22Rv1 (cell line): ENCODE results near the gene PWWP2B.
A peak's percentile ranks its signal among the peaks of the same experiment; 100 is the strongest.

Source experiments
- H3K27ac ChIP-seq: fragments of 450-650 bp; 2 replicates; pipeline ENCODE4 v1.5.1; 2017
- ZFX ChIP-seq: fragments of 450-650 bp; IDR thresholded peaks from 2 replicates; pipeline ENCODE4 v1.6.1; 2017; ENCODE audit warnings: antibody characterized with exemption, borderline replicate concordance
- TF ChIP-seq, protein P1 (sequence below): fragments of 450-650 bp; IDR thresholded peaks from 2 replicates; pipeline ENCODE4 v1.5.1; 2017; ENCODE audit warnings: mild to moderate bottlenecking

PWWP2B gene

DNA sequence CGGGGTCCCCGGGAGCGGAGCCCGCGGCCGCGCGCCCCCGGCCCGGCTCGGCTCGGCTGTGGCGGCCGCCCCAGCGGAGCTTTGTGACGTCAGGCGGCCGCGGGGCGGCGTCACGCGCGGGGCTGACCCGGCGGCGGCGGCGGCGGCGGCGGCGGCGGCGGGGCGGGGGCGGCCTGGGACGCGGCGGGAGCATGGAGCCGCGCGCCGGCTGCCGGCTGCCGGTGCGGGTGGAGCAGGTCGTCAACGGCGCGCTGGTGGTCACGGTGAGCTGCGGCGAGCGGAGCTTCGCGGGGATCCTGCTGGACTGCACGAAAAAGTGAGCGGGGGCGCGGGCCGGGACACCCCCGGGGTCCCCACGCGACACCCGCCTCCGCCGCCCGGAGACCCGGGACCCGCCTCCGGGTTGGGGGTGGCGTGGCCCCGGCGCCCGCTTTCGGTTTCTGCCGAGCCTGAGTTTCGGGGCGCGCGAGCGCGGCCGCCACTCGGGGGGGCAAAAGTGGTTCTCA is at the start of gene PWWP2B:
PWWP2B (plus strand) TSS at position 165 of the 506 bp plus-strand sequence; CDS start at position 192, 27 bp downstream.
- H3K27ac ChIP-seq: peak within 1 kb of the TSS; percentile 69

DNA sequence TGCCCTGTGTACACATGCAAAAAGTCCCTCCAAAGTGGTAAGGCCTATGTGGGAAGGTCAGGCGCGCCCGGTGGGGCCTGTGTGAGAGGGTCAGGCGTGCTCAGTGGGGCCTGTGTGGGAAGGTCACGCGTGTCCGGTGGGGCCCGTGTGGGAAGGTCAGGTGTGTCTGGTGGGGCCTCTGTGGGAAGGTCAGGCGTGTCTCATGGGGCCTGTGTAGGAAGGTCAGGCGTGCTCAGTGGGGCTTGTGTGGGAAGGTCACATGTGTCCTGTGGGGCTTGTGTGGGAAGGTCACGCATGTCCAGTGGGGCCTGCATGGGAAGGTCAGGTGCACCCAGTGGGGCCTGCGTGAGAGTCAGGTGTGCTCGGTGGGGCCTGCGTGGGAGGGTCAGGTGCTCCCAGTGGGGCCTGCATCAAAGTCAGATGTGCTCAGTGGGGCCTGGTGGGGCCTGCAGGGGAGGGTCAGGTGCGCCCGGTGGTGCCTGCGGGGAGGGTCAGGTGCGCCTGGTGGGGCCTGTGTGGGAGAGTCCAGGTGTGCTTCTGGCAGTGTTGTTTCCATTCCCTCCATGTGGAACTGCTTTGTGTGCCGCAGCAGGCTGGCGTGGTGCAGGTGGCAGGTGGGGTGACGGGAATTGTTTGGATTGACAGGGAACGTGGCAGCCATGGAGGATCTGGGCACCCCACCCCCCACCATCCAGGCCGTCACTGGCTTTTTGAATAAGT is 49.6 kb upstream of the PWWP2B start:
- no peak overlapping the region for H3K27ac ChIP-seq
- TF ChIP-seq, protein P1, sequence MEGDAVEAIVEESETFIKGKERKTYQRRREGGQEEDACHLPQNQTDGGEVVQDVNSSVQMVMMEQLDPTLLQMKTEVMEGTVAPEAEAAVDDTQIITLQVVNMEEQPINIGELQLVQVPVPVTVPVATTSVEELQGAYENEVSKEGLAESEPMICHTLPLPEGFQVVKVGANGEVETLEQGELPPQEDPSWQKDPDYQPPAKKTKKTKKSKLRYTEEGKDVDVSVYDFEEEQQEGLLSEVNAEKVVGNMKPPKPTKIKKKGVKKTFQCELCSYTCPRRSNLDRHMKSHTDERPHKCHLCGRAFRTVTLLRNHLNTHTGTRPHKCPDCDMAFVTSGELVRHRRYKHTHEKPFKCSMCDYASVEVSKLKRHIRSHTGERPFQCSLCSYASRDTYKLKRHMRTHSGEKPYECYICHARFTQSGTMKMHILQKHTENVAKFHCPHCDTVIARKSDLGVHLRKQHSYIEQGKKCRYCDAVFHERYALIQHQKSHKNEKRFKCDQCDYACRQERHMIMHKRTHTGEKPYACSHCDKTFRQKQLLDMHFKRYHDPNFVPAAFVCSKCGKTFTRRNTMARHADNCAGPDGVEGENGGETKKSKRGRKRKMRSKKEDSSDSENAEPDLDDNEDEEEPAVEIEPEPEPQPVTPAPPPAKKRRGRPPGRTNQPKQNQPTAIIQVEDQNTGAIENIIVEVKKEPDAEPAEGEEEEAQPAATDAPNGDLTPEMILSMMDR: no peak
- no peak for TF ChIP-seq ZFX

More for the DNA sequence above, at the start of gene PWWP2B:
- no peak for TF ChIP-seq ZFX
- TF ChIP-seq, protein P1: no peak

DNA sequence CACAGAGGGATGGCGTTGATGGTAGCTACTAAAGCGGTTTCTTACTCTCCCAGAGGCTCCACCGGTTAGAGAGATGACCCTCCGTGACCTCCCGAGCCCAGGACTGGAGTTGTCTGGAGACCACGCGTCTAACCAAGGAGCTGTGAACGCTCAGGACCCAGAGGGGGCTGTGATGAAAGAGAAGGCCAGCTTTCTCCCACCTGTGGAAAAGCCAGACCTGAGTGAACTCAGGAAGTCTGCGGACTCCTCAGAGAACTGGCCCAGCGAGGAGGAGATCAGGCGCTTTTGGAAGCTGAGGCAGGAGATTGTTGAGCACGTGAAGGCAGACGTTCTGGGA is 49.1 kb upstream of the PWWP2B start:
- no peak overlapping the region for H3K27ac ChIP-seq
- no peak for TF ChIP-seq ZFX
- TF ChIP-seq, protein P1: no peak

DNA sequence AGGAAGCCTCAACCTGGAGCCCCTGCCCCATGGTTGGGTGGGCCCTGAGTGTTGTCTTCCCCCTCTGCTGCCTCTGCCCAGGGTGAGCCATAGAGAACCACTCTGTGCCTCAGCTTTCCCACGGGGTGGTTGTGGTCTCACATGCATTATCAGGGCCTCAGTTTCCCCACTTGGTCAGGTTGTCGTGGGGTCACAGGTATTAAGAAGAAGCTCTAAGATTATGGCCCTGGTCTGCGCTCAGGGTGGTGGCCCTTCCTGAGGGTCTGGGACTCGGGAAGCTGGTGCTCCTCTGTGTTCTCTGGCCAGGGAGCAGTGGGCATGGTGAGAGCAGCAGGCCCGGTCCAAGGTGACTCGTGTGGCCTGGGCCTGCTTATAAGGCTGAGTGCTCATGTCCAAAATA is 47.2 kb upstream of the PWWP2B start:
- H3K27ac ChIP-seq: no peak overlapping the region
- TF ChIP-seq ZFX: no peak
- TF ChIP-seq, protein P1: no peak

DNA sequence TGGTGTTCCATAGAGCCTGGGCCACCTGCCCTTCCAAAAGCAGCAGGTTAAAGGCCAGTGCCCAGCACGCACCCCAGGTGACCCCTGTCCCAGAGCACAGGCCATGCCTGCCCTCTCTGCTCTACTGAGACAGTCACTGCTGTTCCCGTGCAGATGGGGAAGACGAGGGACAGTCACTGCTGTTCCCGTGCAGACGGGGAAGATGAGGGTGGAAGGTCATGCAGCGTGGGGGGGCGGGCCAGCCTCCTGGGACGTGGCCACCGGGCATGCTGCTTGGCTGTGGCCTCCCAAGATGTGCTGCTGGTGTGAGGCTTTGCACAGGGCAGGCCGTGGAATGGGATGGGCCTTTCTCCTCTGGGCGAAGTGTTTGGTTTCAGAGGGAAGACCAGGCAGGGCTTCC is 46.6 kb upstream of the PWWP2B start:
- H3K27ac ChIP-seq: no peak overlapping the region
- TF ChIP-seq, protein P1: no peak
- TF ChIP-seq ZFX: no peak

DNA sequence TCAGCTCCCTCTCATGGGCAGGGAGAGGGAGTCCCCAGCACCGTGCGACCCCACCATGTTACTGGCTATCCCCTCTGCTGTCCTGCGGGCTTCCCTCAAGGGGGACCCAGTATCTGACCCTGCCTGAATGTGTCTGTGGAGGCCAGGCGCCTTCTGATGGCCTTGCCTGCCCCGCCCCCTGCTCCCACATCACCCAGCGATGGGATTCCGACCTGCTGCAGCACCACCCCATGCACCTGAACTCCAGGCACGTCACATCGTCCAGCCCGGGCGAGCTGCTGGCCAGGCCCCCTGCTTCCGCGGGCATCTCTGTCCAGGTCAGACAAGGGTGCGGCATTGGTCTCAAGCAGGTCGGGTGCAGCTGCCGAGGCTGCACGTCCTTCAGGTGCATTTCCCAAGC is 46.1 kb upstream of the PWWP2B start:
- no peak overlapping the region for H3K27ac ChIP-seq
- TF ChIP-seq ZFX: no peak
- TF ChIP-seq, protein P1: no peak

DNA sequence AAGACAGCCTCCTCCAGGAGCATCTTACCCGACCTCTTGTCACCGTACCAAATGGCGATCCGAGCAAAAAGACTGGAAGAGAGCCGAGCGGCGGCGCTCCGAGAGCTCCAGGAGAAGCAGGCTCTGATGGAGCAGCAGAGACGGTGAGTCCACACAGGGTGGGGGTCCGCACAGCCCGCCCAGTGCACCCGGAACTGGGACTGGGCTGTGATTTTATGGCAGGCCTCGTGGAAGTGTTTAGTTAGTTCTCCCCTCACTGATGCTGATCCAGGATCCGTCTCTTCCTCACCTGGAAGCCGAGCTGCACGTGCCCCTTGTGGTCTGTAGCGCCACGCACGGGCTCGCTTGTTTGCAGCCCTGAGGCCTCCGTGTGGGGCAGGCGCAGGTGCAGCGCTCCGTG is 45.4 kb upstream of the PWWP2B start:
- TF ChIP-seq, protein P1: no peak
- no peak for TF ChIP-seq ZFX
- no peak overlapping the region for H3K27ac ChIP-seq
